GM10847 (cell line): ENCODE results near the gene FHIT.

Source experiments
- POLR2A ChIP-seq: IDR thresholded peaks from 2 replicates; pipeline ENCODE4 v1.6.1; 2011; ENCODE audit not compliant: insufficient read length; ENCODE audit errors: extremely low read depth

Gene FHIT

DNA sequence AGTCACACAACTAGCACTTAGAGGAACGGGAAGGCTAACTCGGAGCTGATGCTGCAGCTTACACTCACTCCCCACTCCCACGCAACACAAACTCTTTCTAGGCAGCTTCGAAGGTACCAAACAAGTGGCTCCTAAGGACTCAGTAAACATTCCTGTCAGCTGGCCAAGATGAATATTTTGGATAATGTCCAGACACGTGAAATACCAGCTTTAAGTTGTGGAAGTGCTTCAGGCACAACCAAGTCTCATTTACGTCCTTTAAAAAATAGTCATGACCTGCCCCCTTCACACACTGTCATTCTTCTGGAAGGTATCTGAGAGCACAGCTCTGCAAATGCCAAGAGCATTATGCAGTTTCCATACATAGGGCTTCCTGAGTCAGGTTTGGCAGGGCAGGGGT, 1195.5 kb downstream of the FHIT start:
- no peak for TF ChIP-seq POLR2A

DNA sequence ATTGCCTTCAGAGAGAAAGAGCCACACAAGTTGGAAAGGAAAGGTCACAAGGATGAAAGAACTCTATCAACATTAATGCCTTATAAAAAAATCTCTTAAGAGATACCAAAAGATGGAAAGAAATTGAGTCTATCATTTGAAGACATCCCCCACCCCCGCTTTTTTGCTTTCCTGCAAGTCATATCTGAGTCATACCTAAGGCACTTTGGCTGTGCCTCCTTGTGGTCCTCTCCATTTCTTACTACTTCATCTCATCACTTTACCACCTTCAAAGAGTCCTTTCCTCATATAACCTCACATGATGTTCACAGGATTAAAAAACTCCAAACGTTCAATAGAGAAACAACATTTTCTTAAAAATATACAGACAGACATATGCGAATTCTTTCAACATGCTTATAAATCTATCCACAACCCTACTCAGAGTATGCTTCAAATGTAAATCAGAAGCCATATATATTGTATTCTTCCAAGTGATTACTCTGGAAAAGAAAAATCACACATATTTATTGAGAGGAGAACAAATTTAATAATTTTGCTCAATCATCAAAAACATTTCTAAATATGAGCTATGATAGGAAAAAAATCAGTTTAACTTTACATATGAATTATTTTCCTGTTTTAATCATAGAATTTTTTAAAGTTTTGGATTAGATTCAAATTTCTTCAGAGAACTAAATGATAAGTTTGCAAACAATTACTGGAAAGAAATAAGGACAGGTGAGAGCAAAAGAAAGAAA, 1197.6 kb downstream of the FHIT start:
- TF ChIP-seq POLR2A, result no peak

DNA sequence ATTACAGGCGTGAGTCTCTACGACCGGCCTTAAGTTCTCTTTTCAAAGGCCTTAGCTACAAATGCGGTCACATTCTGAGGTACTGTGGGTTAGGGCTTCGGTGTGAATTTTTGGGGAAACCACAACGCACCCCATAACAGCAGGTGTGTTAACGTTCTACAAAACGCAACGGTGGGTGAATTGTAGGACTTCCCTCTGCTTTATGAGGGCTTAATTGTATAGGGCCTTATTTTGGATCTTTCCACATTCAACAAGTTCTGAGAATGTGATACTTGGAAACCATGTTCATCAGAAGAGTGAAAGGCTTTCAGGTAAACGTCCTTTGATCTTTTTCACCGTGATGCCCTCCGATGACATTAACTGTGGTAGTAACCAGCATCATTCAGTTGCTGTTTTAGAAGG, 1202.8 kb downstream of the FHIT start:
- no peak for TF ChIP-seq POLR2A

DNA sequence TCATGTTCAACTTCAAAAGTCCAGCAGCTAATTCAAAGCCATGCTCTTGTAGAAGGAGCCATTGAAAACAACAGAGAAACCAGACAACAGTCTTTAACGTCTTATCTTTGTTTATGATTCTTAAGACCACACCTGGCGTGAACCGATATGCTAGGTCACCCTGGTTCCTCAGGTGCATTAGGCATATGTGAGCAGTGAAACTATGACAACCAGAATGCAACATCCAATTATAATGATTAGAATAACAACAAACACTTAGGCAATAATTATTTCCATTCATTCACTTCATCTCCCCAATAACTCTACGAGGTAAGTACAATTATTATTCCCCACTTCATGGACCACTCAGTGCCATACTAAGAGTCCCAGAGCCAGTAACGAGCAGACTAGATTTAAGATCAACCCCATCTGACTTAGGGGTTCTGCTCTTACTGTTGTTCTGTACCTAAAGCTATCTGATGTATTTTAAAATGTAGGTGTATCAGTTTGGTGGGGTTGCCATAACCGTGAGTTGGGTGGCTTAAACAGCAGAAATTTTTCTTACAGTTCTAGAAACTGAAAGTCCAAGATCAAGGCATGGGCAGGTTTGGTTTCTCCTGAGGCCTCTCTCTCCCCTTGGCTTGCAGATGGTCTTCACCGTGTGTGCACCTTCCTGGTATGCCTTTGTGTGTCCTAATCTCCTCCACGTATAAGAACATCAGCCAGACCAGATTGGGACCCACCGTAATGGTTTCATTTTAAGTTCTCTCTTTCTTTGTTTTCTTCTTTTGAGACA, 1203.6 kb downstream of the FHIT start:
- TF ChIP-seq POLR2A, result no peak

DNA sequence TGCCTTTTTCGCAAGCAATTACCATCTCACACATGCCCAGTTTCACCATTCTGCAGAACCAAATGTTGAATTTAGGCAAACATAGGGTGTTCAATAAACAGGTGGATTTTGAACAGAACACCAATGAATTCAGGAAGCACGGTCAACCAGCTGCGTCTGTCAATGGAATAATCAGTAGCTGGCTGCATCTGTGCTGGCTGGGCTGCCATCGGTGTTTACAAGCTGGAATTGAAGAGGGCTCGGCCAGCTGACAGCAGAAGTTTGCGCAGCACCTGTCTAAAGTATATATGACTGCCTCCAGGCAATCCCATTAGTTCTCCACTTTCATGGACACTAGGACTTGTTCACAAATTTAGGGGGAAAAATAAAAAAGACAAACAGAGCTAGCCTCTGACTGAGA, 1205.0 kb downstream of the FHIT start:
- TF ChIP-seq POLR2A, result no peak

DNA sequence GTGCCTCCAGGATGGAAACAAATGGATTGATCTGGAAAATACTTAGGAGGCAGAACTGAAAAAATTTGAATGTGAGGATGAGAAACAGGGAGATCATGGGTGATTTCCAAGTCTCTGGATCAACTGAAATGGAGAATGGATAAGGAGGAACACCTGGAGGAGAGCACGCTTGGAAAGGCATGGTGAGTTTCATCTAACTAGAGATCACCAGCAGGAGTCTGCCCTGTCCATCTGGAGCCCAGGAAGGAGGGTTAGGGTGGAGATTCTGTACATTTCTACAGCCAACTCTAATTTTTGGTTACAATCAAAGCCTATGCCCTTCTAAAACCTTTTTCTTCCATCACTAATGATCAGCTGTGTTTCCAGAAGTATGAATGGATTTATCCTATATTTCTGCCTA, 1205.6 kb downstream of the FHIT start:
- no peak for TF ChIP-seq POLR2A

DNA sequence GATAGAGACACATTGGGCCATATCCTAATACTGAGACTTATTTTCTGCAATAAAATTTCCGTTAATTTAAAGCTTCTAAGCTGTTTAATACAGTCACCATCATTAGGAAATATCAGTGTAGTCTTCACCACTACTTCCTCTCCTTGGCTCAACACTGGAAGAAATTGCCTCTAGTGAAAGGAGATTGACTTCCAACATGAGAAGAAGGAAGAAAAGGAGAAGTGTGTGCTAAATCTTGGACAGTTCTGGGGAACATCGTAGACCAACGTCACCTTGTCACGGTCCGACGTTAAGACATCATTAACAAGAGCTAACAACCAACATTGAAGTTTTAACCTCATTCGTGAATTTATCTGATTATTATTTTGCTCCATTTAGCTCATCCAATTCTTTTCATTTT, 1214.4 kb downstream of the FHIT start:
- TF ChIP-seq POLR2A, result no peak

DNA sequence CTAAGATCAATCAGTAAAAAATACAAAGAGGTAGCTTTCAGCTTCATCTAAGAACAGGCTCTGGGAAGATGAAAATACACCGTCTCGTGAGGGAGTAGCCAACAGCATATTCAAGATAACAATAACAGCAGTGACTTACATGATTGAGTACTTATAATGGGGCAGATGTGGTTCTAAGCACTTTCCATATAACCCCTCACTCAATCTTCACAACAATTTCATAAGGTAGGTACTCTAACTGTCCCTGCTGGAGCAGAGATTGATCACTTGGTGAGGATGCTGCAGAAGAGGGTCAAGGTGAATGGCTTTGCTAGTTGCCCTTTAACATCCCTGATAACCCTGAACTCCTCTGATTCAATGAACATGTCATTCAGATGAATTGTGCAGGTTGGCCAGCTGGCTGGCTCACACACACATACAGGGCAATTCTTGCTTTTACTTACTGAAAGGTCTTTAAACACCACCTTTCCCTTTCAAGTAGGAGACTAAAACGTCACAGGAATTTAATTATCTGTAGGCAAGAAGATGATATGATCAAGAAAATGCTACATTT, 1217.3 kb downstream of the FHIT start:
- TF ChIP-seq POLR2A, result no peak

DNA sequence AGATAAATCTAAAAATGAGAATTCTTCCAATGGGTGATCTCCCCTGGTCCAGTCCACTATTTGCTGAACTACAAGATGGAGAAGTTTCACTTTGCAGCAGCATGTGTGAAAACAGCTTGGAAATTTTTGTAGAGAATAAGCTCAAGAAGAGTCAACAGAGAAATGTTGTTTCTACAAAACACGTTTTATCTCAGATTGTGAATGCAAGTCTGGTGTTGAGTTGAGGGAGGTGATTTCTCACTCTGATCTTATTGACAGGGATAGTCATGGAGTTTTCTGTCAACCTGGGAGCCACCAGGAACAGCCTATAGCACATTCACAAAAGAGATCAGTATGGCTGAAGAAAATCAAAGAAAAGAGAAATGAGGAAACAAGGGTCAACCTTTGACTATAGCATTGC, 1220.3 kb downstream of the FHIT start:
- no peak for TF ChIP-seq POLR2A

DNA sequence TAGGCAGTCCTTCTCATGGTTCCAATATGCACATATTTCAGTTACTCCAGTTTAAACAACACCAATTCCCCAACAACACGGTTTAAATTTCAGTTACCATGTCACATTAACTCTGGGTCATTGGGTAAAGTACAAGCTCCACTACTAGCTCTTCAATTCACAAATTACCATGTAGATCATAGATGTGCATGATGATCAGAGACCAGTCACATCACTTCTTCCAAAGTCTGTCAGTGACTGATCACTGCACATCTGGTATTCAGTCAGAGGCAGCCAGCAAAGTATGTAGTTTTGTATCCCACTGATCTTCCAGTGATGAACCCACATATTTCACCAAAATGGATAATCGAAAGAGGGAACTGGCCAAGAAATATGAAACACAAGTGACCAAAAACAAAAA, 1223.0 kb downstream of the FHIT start:
- TF ChIP-seq POLR2A, result no peak

DNA sequence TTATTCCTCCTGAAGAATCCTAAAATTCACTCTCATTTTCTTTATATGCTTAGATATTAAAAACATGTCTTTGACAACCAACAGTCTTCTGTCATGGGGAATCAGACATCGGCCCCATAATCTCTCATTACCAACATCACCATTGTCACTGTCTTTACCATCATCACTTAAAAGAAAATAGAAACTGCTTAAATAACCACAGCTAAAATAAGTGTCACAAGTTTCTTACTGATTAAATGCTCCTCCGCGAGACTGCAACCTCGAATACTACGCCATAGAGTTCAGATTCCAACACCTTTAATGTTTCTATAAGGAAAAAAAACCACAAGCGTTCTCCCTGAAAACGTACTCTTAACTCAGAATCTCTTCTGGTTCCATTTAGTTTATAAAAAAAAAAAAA, 1223.9 kb downstream of the FHIT start:
- TF ChIP-seq POLR2A, result no peak

DNA sequence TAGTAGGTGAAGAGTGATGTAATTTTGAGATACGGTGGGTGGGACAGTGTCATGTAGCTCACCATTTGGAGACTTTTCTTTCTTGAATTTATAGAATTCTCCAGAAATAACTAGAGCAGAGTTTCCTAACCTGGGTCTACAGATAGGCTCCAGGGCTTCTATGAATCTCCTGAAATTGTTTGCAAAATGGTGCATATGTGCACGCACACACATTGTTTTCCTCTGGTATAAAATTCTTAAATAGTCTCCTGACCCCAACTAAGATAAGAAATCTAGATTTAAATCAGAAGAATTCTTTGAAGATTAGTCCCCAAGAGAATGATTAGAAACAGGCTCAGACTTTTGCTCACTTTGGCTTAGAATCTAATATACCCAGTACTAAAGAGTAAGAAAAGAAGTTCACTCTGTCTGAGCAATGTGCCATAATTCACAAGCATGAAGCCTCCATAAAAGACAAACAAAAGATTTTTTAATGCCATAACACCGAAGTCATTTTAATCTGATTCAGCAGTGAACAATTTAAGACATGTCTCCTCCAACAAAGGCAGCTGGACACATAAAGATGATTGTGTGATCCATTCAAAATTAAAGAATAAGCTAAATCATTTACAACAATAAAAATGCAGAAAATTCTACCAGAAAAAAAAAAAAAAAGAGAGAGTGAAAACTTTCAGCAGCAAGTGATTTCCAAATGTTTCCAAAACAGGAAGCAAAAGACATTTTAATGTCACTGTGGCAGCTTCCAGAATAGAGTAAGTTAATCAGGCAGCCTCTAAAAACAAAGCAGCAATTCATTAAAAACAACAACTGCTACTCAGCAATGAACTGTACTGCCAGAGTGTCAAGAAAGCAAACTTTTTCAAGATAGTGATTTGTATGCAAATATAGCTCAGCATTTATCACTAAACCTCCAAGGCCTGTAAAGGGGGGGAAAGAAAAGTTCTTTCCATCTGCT, 1225.9 kb downstream of the FHIT start:
- TF ChIP-seq POLR2A, result no peak

DNA sequence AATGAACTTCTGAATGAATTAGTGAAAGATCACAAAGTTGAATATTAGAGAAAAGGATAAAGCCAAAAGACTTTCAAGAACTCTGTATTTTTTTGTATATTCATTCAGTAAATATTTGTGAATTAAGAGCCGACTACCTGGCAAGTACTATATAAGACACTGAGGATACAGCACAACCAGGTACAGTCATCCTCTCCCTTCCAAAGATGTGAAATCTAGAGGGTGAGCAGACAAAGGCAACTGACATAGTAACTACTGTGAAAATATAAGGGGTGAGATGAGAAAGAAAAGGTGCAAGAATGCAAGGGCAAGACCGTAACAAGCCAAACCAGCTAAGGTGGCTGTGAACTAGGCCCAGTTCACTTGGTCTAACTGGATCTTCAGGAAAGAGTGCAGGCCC, 1226.9 kb downstream of the FHIT start:
- no peak for TF ChIP-seq POLR2A

DNA sequence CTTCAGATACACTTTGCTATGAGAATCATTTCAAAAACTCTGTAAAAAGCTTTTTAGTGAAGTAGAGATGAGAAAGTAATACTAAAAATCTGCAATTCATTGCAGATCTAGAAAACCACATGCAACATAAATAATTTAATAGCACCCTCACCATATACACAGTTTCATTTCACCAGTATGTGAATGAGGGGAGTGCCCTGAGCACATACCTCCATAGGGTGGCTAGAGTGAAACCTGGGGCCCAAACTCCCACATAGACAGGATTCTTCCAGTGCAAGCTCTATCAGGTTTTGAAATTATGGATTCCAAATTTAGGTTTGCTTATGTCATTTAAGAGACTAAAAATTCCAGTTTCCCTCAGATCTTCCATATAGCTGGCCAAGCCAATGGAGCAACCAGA, 1228.1 kb downstream of the FHIT start:
- no peak for TF ChIP-seq POLR2A

DNA sequence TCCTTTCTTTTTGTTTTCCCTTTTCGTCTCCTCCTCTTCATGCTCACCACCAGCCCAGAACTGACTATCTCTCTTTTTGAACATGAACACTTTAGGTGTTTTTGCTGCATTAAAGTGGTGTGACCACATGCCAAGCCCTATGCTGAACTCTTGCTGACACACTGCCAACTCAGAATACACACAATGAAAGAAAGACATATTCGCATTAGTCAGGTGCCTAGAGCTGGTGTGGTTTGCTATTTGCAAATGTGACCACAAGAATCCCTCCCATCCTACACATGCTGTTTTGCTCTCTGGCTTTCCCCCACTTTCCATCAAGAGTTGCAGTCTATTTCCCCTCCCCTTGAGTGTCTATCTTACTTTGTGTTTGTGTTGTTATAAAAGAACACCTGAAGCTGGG, 1233.6 kb downstream of the FHIT start:
- no peak for TF ChIP-seq POLR2A
